ENCODE results near the gene CHRFAM7A.
"Not testable (repeated sequence)": the region's sequence is repeated elsewhere in the genome, so short reads cannot be mapped to it uniquely, and the experiment has no call there.

The CHRFAM7A gene

GRCh38 chr15:30321063-30321462 lies 72.3 kb downstream of the CHRFAM7A start:
- not testable (repeated sequence) for DNase-seq (ENCODE audit: low read depth in 2 of 2)

DNA sequence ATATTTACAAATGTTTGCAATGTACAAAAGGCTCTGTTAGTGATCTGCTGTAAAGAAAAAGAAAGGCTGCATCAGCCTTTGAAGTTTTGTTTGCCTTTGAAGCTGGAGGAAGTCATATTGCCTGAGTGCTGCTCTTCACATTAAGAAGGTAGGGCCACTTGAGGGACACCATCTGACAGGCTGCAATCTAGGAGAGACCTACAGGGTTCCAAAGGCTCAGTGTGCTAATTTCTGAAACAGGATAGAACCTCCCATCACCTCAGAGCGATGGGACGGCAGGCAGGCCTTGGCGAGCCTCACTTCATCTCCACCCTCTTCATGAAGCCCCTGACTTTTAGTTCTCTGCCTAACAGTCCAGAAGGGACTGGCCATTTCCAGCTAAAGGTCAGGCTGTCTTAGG lies 77.6 kb downstream of the CHRFAM7A start:
- not testable (repeated sequence) for DNase-seq (ENCODE audit: low read depth in 2 of 2)

GRCh38 chr15:30310575-30310974 lies 82.8 kb downstream of the CHRFAM7A start:
- DNase-seq (ENCODE audit: low read depth in 2 of 2) = not testable (repeated sequence)
